Neuron (in vitro differentiated cells): ENCODE data around the gene RTL5.

Source experiments
- H2AFZ ChIP-seq: one replicate; pipeline ENCODE4 v1.6.1; 2013; ENCODE audit warnings: low read depth, mild to moderate bottlenecking, inconsistent platforms, low read length, moderate library complexity
- H3K27me3 ChIP-seq: one replicate; pipeline ENCODE4 v1.6.1; 2013; ENCODE audit warnings: low read length; ENCODE audit not compliant: insufficient read depth
- H3K36me3 ChIP-seq: one replicate; pipeline ENCODE4 v1.6.1; 2013; ENCODE audit warnings: low read length; ENCODE audit not compliant: insufficient read depth
- H3K4me1 ChIP-seq: one replicate; pipeline ENCODE4 v1.6.1; 2013; ENCODE audit warnings: low read length; ENCODE audit not compliant: insufficient read depth
- H3K4me3 ChIP-seq: 2 replicates; pipeline ENCODE4 v1.5.1; 2013; ENCODE audit warnings: mild to moderate bottlenecking, low read length, moderate library complexity
- H3K9me3 ChIP-seq: one replicate; pipeline ENCODE4 v1.6.1; 2013; ENCODE audit warnings: low read length

The RTL5 gene

GRCh38 chrX:72126539-72127140, 5.1 kb downstream of the RTL5 start:
- Histone ChIP-seq H3K36me3 (peaks cover 6% of the 10 kb centered on the region), H3K9me3 (peaks cover 19% of the 10 kb centered on the region), H3K4me3 (no peak overlapping the region), H3K27me3 (no peaks in the 10 kb centered on the region), H3K4me1 (peaks cover 36% of the 10 kb centered on the region), H2AFZ (no peak overlapping the region)

- Histone ChIP-seq H2AFZ (no peak overlapping the region), H3K4me3 (no peak overlapping the region), H3K4me1 (peaks cover 39% of the 10 kb centered on the region)
Measured at GRCh38 chrX:72126048-72126415, 5.7 kb downstream of the RTL5 start.

GRCh38 chrX:72125331-72126047, 6.2 kb downstream of the RTL5 start:
- H3K4me3 ChIP-seq = no peak overlapping the region
- H3K4me1 ChIP-seq = peaks cover 39% of the 10 kb centered on the region
- H2AFZ ChIP-seq = no peak overlapping the region
- H3K36me3 ChIP-seq = peaks cover 6% of the 10 kb centered on the region
- H3K9me3 ChIP-seq = peaks cover 15% of the 10 kb centered on the region
- H3K27me3 ChIP-seq = no peaks in the 10 kb centered on the region

More at GRCh38 chrX:72126048-72126415, 5.7 kb downstream of the RTL5 start:
- Histone ChIP-seq H3K36me3 (peaks cover 6% of the 10 kb centered on the region), H3K27me3 (no peaks in the 10 kb centered on the region), H3K9me3 (peaks cover 19% of the 10 kb centered on the region)

DNA sequence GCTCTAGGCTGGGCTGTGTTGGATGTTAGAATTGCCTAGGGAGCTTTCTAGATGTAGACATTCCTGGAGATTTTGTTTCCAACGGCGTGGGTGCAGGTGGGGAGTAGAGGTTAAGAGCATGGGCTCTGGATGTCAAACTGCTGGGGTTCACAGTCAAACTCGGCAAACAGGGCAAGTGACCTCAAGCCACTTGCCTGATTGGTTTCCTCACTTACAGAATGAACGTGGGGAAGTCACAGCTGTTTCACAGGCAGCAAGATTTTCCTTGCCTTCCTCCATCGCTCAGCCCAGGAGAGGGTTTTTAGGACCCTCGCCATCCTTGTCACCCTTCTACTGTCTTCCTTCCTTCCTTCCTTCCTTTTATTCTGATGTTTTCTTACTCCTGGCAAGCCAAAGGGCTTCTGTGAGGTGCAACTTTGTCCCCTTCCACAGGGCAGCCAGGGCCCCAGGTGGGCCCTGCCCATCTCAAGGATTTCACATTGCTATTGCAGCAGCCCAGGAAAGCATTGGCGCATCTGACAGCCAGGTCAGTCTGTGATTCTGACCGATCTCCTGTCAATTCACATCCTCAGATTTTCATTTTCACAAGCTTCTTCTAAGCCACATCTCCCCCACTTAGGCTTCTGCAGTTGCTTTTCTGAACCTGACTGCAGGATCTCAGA, 7.0 kb downstream of the RTL5 start:
- peaks cover 7% of the 10 kb centered on the region for H3K9me3 ChIP-seq
- peaks cover 3% of the 10 kb centered on the region for H3K36me3 ChIP-seq
- H3K4me1 ChIP-seq = peaks cover 39% of the 10 kb centered on the region
- no peaks in the 10 kb centered on the region for H3K27me3 ChIP-seq
- H3K4me3 ChIP-seq = no peak overlapping the region
- no peak overlapping the region for H2AFZ ChIP-seq

GRCh38 chrX:72123471-72124185, 8.1 kb downstream of the RTL5 start:
- H3K4me3 ChIP-seq = no peak overlapping the region

GRCh38 chrX:72122621-72123337, 8.9 kb downstream of the RTL5 start:
- Histone ChIP-seq H3K4me1 (peaks cover 33% of the 10 kb centered on the region), H3K36me3 (no peaks in the 10 kb centered on the region), H2AFZ (no peak overlapping the region), H3K4me3 (no peak overlapping the region), H3K27me3 (no peaks in the 10 kb centered on the region), H3K9me3 (no peaks in the 10 kb centered on the region)

More at GRCh38 chrX:72123471-72124185, 8.1 kb downstream of the RTL5 start:
- Histone ChIP-seq H3K4me1 (peaks cover 39% of the 10 kb centered on the region), H3K9me3 (no peaks in the 10 kb centered on the region), H3K27me3 (no peaks in the 10 kb centered on the region), H3K36me3 (no peaks in the 10 kb centered on the region), H2AFZ (no peak overlapping the region)

DNA sequence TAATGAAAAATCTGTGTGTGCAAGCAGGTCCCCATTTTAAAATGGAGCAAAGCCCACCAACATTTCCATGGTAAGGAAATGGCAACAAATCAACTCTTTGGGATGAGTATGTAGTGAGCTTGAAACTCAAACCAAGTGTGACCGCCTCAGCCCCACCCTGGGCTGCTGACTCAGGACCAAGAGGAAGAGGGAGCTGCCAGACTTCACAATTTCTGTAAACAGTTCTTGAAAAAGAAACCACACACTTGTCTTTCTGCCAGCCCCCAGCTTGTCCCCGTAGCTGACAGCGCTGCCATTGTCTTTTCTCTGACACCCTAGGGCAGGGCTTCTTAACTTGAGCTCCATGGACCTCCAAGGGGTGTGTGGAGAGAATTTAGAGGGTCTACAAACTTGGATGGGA, 10.3 kb downstream of the RTL5 start:
- no peak overlapping the region for H2AFZ ChIP-seq
- H3K4me3 ChIP-seq = no peak overlapping the region
- H3K27me3 ChIP-seq = no peaks in the 10 kb centered on the region

GRCh38 chrX:72120837-72121236, 10.9 kb downstream of the RTL5 start:
- Histone ChIP-seq H3K9me3 (no peaks in the 10 kb centered on the region), H3K4me1 (peaks cover 22% of the 10 kb centered on the region), H3K27me3 (no peaks in the 10 kb centered on the region), H3K36me3 (no peaks in the 10 kb centered on the region), H2AFZ (no peak overlapping the region), H3K4me3 (no peak overlapping the region)

More for the DNA sequence above, 10.3 kb downstream of the RTL5 start:
- peaks cover 24% of the 10 kb centered on the region for H3K4me1 ChIP-seq
- H3K36me3 ChIP-seq = no peaks in the 10 kb centered on the region
- H3K9me3 ChIP-seq = no peaks in the 10 kb centered on the region

GRCh38 chrX:72117636-72118210, 14.0 kb downstream of the RTL5 start:
- Histone ChIP-seq H2AFZ (no peak overlapping the region), H3K4me1 (peaks cover 18% of the 10 kb centered on the region), H3K36me3 (no peaks in the 10 kb centered on the region), H3K4me3 (no peak overlapping the region), H3K27me3 (peaks cover 6% of the 10 kb centered on the region), H3K9me3 (no peaks in the 10 kb centered on the region)

- Histone ChIP-seq H3K4me3 (no peak overlapping the region), H3K36me3 (no peaks in the 10 kb centered on the region), H2AFZ (no peak overlapping the region), H3K27me3 (peaks cover 6% of the 10 kb centered on the region), H3K4me1 (peaks cover 13% of the 10 kb centered on the region), H3K9me3 (no peaks in the 10 kb centered on the region)
Measured at GRCh38 chrX:72115380-72115779, 16.3 kb downstream of the RTL5 start.

- H2AFZ ChIP-seq = no peak overlapping the region
- H3K4me3 ChIP-seq = no peak overlapping the region
- H3K27me3 ChIP-seq = peaks cover 6% of the 10 kb centered on the region
- peaks cover 13% of the 10 kb centered on the region for H3K4me1 ChIP-seq
- H3K9me3 ChIP-seq = no peaks in the 10 kb centered on the region
- H3K36me3 ChIP-seq = no peaks in the 10 kb centered on the region
Measured at GRCh38 chrX:72114807-72115206, 16.9 kb downstream of the RTL5 start.

DNA sequence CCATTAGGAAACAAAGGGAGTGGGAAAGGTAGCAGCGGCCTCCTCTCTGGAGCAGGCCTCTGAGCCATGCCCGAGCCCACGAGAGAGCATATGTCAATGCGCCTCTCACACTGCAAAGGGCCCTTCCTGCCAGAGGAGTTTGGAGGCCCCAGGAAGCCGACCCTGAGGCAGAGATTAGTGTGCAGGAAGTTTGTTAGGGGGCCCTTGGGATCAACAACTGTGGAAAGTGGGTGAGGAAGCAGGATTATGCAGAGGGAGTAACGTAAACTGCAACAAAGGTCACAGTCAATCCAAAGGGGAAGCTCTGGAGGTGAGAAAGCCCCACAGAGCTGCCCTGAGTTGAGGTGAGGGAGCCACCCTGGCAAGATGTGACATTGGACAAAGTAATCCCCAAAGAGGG, 17.4 kb downstream of the RTL5 start:
- Histone ChIP-seq H3K27me3 (peaks cover 6% of the 10 kb centered on the region), H2AFZ (no peak overlapping the region), H3K4me1 (peaks cover 13% of the 10 kb centered on the region), H3K4me3 (no peak overlapping the region), H3K9me3 (no peaks in the 10 kb centered on the region), H3K36me3 (no peaks in the 10 kb centered on the region)
